HG03108 (cell line): ENCODE results near the gene NCAM1.

Experiments used
- ATAC-seq: cut with Tn5 transposase; IDR thresholded peaks from one replicate; pipeline ENCODE4 v1.9.1; 2021; ENCODE audit warnings: moderate library complexity; ENCODE audit not compliant: unreplicated experiment

The NCAM1 gene

GRCh38 chr11:113271551-113272245 is 310.5 kb downstream of the NCAM1 start:
- no peak for ATAC-seq

GRCh38 chr11:113272281-113272680 is 311.1 kb downstream of the NCAM1 start:
- ATAC-seq: no peak

- ATAC-seq: no peak
These were observed 311.9 kb downstream of the NCAM1 start for GRCh38 chr11:113272927-113273615.

- no peak for ATAC-seq
These were observed 312.5 kb downstream of the NCAM1 start for GRCh38 chr11:113273720-113274119.

GRCh38 chr11:113274713-113275582 is 313.7 kb downstream of the NCAM1 start:
- no peak for ATAC-seq

- no peak for ATAC-seq
These were observed 314.4 kb downstream of the NCAM1 start for GRCh38 chr11:113275602-113276001.

- no peak for ATAC-seq
These were observed 315.2 kb downstream of the NCAM1 start for GRCh38 chr11:113276466-113276865.

GRCh38 chr11:113277907-113278306 is 316.7 kb downstream of the NCAM1 start:
- no peak for ATAC-seq

- no peak for ATAC-seq
These were observed 317.3 kb downstream of the NCAM1 start for GRCh38 chr11:113278481-113278880.

GRCh38 chr11:113278925-113279324 is 317.7 kb downstream of the NCAM1 start:
- no peak for ATAC-seq

- no peak for ATAC-seq
These were observed 318.4 kb downstream of the NCAM1 start for GRCh38 chr11:113279591-113279990.

- no peak for ATAC-seq
These were observed 320.0 kb downstream of the NCAM1 start for GRCh38 chr11:113281052-113281725.

- no peak for ATAC-seq
These were observed 321.7 kb downstream of the NCAM1 start for GRCh38 chr11:113282898-113283437.

- ATAC-seq: no peak
These were observed 322.7 kb downstream of the NCAM1 start for GRCh38 chr11:113283881-113284280.

GRCh38 chr11:113286009-113286408 is 324.8 kb downstream of the NCAM1 start:
- no peak for ATAC-seq

- no peak for ATAC-seq
These were observed 325.6 kb downstream of the NCAM1 start for GRCh38 chr11:113286509-113287497.

GRCh38 chr11:113287801-113288200 is 326.6 kb downstream of the NCAM1 start:
- ATAC-seq: no peak

- ATAC-seq: no peak
These were observed 327.2 kb downstream of the NCAM1 start for GRCh38 chr11:113288286-113288863.
